ENCODE measurements around the gene B9D2. TPM values are rescaled to one million over a fixed set of nuclear protein-coding genes. Genes with fewer than 3 reads are reported as not detected.

B9D2 gene
- total RNA-seq, 6 experiments from 2014 or later, result 4.9 to 6.8 (median 6.3) TPM

DNA sequence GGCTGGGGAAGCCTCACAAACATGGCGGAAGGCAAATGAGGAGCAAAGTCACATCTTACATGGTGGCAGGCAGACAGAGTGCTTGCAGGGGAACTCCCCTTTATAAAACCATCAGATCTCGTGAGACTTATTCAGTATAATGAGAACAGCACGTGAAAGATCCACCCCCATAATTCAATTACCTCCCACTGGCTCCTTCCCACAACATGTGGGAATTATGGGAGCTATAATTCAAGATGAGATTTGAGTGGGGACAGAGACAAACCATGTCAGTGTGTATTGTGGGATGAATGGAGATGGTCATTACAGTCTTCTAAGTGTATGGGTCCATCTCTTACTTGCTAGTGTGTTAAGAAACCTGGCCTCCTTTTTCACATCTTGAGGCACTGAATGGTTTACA, 38.1 kb upstream of the B9D2 start:
- H3K27ac Mint-ChIP-seq, result no peak overlapping the region
- H3K4me3 Mint-ChIP-seq, result no peak overlapping the region

DNA sequence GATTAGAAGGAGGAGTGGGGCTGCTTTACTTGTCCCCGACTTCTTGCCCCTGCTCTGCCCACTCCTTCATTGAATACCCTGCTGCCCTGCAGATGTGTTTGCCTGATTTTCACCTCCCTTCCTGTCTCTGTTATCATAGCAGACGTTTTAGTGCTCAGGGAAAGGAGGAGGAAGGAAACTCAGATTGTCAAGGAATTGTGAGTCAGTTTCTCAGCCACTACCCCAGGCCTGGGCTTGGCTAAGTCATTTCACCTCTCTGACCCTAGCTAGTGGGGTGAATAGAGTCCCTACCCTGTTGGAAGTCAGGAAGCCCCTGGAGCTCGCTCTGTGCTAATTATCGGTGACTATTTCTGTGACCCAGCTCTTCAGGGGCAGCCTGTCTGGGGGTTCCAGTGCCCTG, 37.5 kb upstream of the B9D2 start:
- TF ChIP-seq, protein P1, sequence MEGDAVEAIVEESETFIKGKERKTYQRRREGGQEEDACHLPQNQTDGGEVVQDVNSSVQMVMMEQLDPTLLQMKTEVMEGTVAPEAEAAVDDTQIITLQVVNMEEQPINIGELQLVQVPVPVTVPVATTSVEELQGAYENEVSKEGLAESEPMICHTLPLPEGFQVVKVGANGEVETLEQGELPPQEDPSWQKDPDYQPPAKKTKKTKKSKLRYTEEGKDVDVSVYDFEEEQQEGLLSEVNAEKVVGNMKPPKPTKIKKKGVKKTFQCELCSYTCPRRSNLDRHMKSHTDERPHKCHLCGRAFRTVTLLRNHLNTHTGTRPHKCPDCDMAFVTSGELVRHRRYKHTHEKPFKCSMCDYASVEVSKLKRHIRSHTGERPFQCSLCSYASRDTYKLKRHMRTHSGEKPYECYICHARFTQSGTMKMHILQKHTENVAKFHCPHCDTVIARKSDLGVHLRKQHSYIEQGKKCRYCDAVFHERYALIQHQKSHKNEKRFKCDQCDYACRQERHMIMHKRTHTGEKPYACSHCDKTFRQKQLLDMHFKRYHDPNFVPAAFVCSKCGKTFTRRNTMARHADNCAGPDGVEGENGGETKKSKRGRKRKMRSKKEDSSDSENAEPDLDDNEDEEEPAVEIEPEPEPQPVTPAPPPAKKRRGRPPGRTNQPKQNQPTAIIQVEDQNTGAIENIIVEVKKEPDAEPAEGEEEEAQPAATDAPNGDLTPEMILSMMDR (IDR thresholded peaks at IDR 0.05), result no peak
- Mint-ChIP-seq H3K4me3 (no peak overlapping the region), H3K27me3 (ENCODE audit: insufficient read depth) (no peaks in the 10 kb centered on the region; the same call in 1 of the 2 replicates), H3K27ac (no peak overlapping the region; the same call in 1 of the 2 replicates), H3K4me1 (ENCODE audit: low read depth) (peaks cover 29% of the 10 kb centered on the region), H3K36me3 (ENCODE audit: low read depth) (no peaks in the 10 kb centered on the region), H3K9me3 (no peaks in the 10 kb centered on the region)
- DNase-seq, result no peak

More for the DNA sequence above, 38.1 kb upstream of the B9D2 start:
- Mint-ChIP-seq H3K36me3 (ENCODE audit: low read depth) (no peaks in the 10 kb centered on the region), H3K4me1 (ENCODE audit: low read depth) (peaks cover 26% of the 10 kb centered on the region), H3K9me3 (no peaks in the 10 kb centered on the region), H3K27me3 (ENCODE audit: insufficient read depth) (no peaks in the 10 kb centered on the region; the same call in 1 of the 2 replicates)
- no peak for DNase-seq
- TF ChIP-seq, protein P1 (IDR thresholded peaks at IDR 0.05), result no peak

DNA sequence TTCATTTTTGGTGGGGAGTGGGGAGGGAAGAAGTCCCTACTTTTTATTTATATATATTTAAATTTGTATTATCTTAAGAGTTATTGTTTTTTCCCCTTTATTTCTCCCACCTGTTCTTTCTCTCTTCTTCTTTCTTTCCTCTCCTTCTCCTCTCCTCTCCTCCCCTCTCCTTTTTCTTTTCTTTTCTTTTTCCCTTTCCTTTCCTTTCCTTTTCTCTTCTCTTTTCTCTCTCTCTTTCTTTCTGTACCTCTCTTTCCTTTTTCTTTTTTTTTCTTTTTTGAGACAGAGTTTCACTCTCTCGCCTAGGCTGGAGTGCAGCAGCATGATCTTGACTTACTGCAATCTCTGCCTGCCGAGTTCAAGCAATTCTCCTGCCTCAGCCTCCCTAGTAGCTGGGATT, 35.6 kb upstream of the B9D2 start:
- Mint-ChIP-seq H3K4me3 (peak overlapping the region; percentile 59), H3K36me3 (ENCODE audit: low read depth) (no peaks in the 10 kb centered on the region), H3K9me3 (no peaks in the 10 kb centered on the region), H3K27ac (no peak overlapping the region), H3K4me1 (ENCODE audit: low read depth) (peaks cover 44% of the 10 kb centered on the region), H3K27me3 (ENCODE audit: insufficient read depth) (no peaks in the 10 kb centered on the region)
- TF ChIP-seq, protein P1 (IDR thresholded peaks at IDR 0.05), result no peak
- DNase-seq, result no peak

DNA sequence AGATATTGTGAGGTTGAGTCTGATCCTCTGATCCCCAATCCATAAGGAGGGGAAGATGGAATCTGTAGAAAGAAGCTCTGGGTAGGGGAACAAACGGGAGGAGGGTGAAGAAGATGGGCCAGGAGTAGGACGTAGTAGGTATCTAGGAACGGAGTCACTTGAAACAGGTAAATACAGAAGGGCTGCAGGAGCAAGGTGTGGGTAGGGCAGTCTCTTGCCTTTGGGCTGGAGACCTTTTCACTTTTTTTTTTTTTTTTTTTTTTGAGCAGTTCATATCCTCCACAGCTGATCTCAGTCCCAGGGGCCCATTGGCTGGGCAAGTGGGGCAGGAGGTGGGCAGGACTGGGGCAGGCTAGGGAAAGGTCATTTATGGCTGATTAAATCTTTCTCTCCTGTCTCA, 35.1 kb upstream of the B9D2 start:
- Mint-ChIP-seq H3K27me3 (ENCODE audit: insufficient read depth) (no peaks in the 10 kb centered on the region), H3K4me3 (peak overlapping the region; percentile 98), H3K4me1 (ENCODE audit: low read depth) (peaks cover 44% of the 10 kb centered on the region), H3K9me3 (no peaks in the 10 kb centered on the region), H3K27ac (peak overlapping the region; percentile 100; the same call in 1 of the 2 replicates), H3K36me3 (ENCODE audit: low read depth) (no peaks in the 10 kb centered on the region)
- no peak for DNase-seq
- TF ChIP-seq, protein P1 (IDR thresholded peaks at IDR 0.05), result no peak

DNA sequence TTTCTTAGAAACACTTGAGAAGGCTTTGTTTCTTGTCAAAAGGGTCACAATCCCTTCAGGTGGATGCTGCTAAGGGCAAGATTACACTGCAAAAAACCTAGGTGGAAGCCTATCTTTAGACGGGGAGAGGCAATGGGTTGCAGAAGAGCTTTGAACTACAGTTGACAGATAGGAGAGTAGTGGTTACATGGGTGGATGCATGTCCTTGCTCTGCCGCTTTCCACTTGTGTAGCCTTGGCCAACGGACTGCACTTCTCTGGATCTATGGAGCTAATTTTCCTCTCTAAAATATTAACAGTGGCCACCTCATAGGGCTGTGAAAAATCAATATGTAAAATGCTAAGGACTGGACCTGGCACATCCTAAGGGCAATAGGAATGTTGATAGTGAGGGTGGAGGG, 34.6 kb upstream of the B9D2 start:
- Mint-ChIP-seq H3K36me3 (ENCODE audit: low read depth) (no peaks in the 10 kb centered on the region), H3K4me1 (ENCODE audit: low read depth) (peaks cover 44% of the 10 kb centered on the region), H3K27me3 (ENCODE audit: insufficient read depth) (no peaks in the 10 kb centered on the region), H3K4me3 (peak overlapping the region; percentile 98), H3K9me3 (no peaks in the 10 kb centered on the region), H3K27ac (peak overlapping the region; percentile 100)
- DNase-seq, result no peak
- TF ChIP-seq, protein P1 (IDR thresholded peaks at IDR 0.05), result no peak

DNA sequence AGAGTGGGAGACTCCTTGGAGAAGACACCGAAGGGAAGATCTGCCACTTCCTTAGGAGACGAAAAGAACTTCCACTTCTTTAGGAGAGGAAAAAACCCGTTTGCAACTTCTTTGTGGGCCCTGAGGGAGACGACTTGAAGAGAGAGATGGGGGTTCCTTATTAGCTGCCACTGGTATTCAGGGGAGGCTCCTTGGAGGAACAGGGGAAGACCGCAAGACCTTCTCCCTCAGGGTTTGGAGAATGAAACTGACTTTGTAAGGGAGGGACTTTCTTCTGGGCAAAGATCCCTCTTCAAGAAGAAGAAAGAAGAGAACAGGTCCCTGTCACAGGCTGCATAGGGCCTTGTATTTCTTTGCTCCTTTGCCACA, 34.1 kb upstream of the B9D2 start:
- no peaks in the 10 kb centered on the region for H3K27me3 Mint-ChIP-seq (ENCODE audit: insufficient read depth)
- TF ChIP-seq, protein P1 (IDR thresholded peaks at IDR 0.05), result no peak
- no peaks in the 10 kb centered on the region for H3K36me3 Mint-ChIP-seq (ENCODE audit: low read depth)
- peak overlapping the region; percentile 100 for H3K27ac Mint-ChIP-seq
- no peaks in the 10 kb centered on the region for H3K9me3 Mint-ChIP-seq
- peaks cover 44% of the 10 kb centered on the region for H3K4me1 Mint-ChIP-seq (ENCODE audit: low read depth)
- H3K4me3 Mint-ChIP-seq, result peak overlapping the region; percentile 98
- DNase-seq, result no peak

Data from HFFc6 (cell line).